GM18498 (cell line): ENCODE measurements around the gene SLC26A2.

Source experiments
- ATAC-seq: cut with Tn5 transposase; IDR thresholded peaks from one replicate; pipeline ENCODE4 v1.9.1; 2021; ENCODE audit warnings: mild to moderate bottlenecking, moderate library complexity; ENCODE audit not compliant: unreplicated experiment

Gene SLC26A2

GRCh38 chr5:149961186-149961685, 678 bp downstream of the SLC26A2 start:
- ATAC-seq, result no peak

- no peak for ATAC-seq
These were observed 1.4 kb downstream of the SLC26A2 start for GRCh38 chr5:149961957-149962409.

GRCh38 chr5:149962601-149963300, 2.2 kb downstream of the SLC26A2 start:
- ATAC-seq, result no peak

- ATAC-seq, result no peak
These were observed 3.2 kb downstream of the SLC26A2 start for GRCh38 chr5:149963729-149964128.

- ATAC-seq, result no peak
These were observed 6.4 kb downstream of the SLC26A2 start for GRCh38 chr5:149966946-149967345.

- no peak for ATAC-seq
These were observed 8.8 kb downstream of the SLC26A2 start for GRCh38 chr5:149969181-149969930.

- no peak for ATAC-seq
These were observed 14.9 kb downstream of the SLC26A2 start for GRCh38 chr5:149975409-149975808.

- ATAC-seq, result no peak
These were observed 19.3 kb downstream of the SLC26A2 start for GRCh38 chr5:149979896-149980295.

- ATAC-seq, result no peak
These were observed 20.6 kb downstream of the SLC26A2 start for GRCh38 chr5:149981206-149981605.

GRCh38 chr5:149982505-149982904, 21.9 kb downstream of the SLC26A2 start:
- ATAC-seq, result no peak

GRCh38 chr5:149988126-149988525, 27.6 kb downstream of the SLC26A2 start:
- ATAC-seq, result no peak

- ATAC-seq, result peak; percentile 85
These were observed 30.2 kb downstream of the SLC26A2 start for GRCh38 chr5:149990518-149991376.

GRCh38 chr5:149993471-149993870, 32.9 kb downstream of the SLC26A2 start:
- no peak for ATAC-seq

- no peak for ATAC-seq
These were observed 35.0 kb downstream of the SLC26A2 start for GRCh38 chr5:149995385-149996204.

GRCh38 chr5:149996205-149996890, 35.8 kb downstream of the SLC26A2 start:
- no peak for ATAC-seq

GRCh38 chr5:149998281-149998680, 37.7 kb downstream of the SLC26A2 start:
- ATAC-seq, result no peak

GRCh38 chr5:149999359-149999758, 38.8 kb downstream of the SLC26A2 start:
- ATAC-seq, result no peak

- no peak for ATAC-seq
These were observed 39.3 kb downstream of the SLC26A2 start for GRCh38 chr5:149999866-150000255.

GRCh38 chr5:150000256-150000989, 39.9 kb downstream of the SLC26A2 start, which contains the start of the genes HMGXB3 and TIGD6:
TSS of gene HMGXB3 (plus strand) at chr5:150000739. CDS start at chr5:150004853, 4,114 bp downstream.
TSS of gene TIGD6 (minus strand) at chr5:150000654. CDS start at chr5:149996348, 4,306 bp downstream.
- peak; percentile 90 for ATAC-seq
